ENCODE data around the gene DHRS13.

The DHRS13 gene

GRCh38 chr17:28902819-28903545, at the start of gene DHRS13:
DHRS13 (minus strand) TSS chr17:28903079; CDS start chr17:28902944, 135 bp downstream.
- peak; percentile 73 for TF ChIP-seq CTCF (IDR thresholded peaks at IDR 0.05; ENCODE audit: low read depth, low read length, missing control alignments)
- in situ Hi-C loops (cut with HindIII; ENCODE audit: low sequenced_read_pairs) = no loop called here
- H3K4me3 ChIP-seq (ENCODE audit: low read depth, low read length) = peak within 1 kb of the TSS; percentile 44
- DNase-seq (ENCODE audit: low read depth) = peak; percentile 39

- no peak for TF ChIP-seq CTCF (IDR thresholded peaks at IDR 0.05; ENCODE audit: low read depth, low read length, missing control alignments)
- in situ Hi-C loops (cut with HindIII; ENCODE audit: low sequenced_read_pairs) = no loop called here
- peak overlapping the region; percentile 63 for H3K4me3 ChIP-seq (ENCODE audit: low read depth, low read length)
- DNase-seq (ENCODE audit: low read depth) = peak; percentile 99
These were observed 49.4 kb upstream of the DHRS13 start for GRCh38 chr17:28951991-28952975.

GRCh38 chr17:28951428-28951990, 48.6 kb upstream of the DHRS13 start, which contains the start of gene PHF12:
PHF12 (minus strand) TSS chr17:28951518; CDS start chr17:28950960, 558 bp downstream.
- TF ChIP-seq CTCF (IDR thresholded peaks at IDR 0.05; ENCODE audit: low read depth, low read length, missing control alignments) = no peak
- peak; percentile 100 for DNase-seq (ENCODE audit: low read depth)
- peak within 1 kb of the TSS; percentile 93 for H3K4me3 ChIP-seq (ENCODE audit: low read depth, low read length)
- in situ Hi-C loops (cut with HindIII; ENCODE audit: low sequenced_read_pairs) = no loop called here

GRCh38 chr17:28950752-28951427, 48.0 kb upstream of the DHRS13 start:
- H3K4me3 ChIP-seq (ENCODE audit: low read depth, low read length) = peak overlapping the region; percentile 93
- in situ Hi-C loops (cut with HindIII; ENCODE audit: low sequenced_read_pairs) = no loop called here
- DNase-seq (ENCODE audit: low read depth) = no peak
- no peak for TF ChIP-seq CTCF (IDR thresholded peaks at IDR 0.05; ENCODE audit: low read depth, low read length, missing control alignments)

GRCh38 chr17:28950017-28950751, 47.3 kb upstream of the DHRS13 start:
- peak overlapping the region; percentile 93 for H3K4me3 ChIP-seq (ENCODE audit: low read depth, low read length)
- in situ Hi-C loops (cut with HindIII; ENCODE audit: low sequenced_read_pairs) = no loop called here
- no peak for TF ChIP-seq CTCF (IDR thresholded peaks at IDR 0.05; ENCODE audit: low read depth, low read length, missing control alignments)
- DNase-seq (ENCODE audit: low read depth) = no peak
